K562 (cell line): ENCODE measurements around the gene CHEK2.

Source experiments
- JUNB ChIP-seq: fragments of 450-650 bp; formaldehyde crosslinking; conservative IDR thresholded peaks from 2 replicates; pipeline ENCODE4 v1.4.0; 2020; ENCODE audit warnings: mild to moderate bottlenecking
- NFATC3 ChIP-seq: fragments of 450-650 bp; IDR thresholded peaks from 2 replicates; pipeline ENCODE4 v1.6.1; 2017; ENCODE audit warnings: mild to moderate bottlenecking
- POLR2A ChIP-seq: fragments of 450-650 bp; conservative IDR thresholded peaks from 2 replicates; pipeline ENCODE4 v1.6.1; 2016
- TF ChIP-seq, protein P1 (sequence below), 3 experiments: IDR thresholded peaks in 2 of 3; conservative IDR thresholded peaks in 1 of 3; 2 replicates each; pipeline ENCODE4 v1.5.1; 2011 to 2012; ENCODE audit warnings: low read length in 3 of 3, mild to moderate bottlenecking in 3 of 3, control low read depth in 2 of 3, improper control_type of control experiment in 1 of 3, inconsistent platforms in 1 of 3, low read depth in 1 of 3, mixed read lengths in 1 of 3, moderate library complexity in 1 of 3; ENCODE audit not compliant: insufficient read depth in 2 of 3

DNA sequence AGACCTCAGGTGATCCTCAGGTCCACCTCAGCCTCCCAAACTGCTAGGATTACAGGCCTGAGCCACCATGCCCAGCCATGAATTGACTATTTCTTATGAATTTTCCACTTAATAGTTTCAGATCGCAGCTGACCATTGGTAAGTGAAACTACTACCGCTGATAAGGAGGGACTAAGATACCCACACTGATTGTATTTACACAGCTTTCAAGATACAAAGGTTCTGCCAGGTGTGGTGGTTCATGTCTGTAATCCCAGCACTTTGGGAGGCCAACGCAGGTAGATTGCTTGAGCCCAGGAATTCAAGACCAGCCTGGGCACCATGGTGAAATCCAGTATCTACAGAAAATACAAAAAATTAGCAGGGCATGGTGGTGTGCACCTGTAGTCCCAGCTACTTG, 3.9 kb downstream of the CHEK2 start:
- TF ChIP-seq NFATC3, result no peak
- TF ChIP-seq, protein P1, sequence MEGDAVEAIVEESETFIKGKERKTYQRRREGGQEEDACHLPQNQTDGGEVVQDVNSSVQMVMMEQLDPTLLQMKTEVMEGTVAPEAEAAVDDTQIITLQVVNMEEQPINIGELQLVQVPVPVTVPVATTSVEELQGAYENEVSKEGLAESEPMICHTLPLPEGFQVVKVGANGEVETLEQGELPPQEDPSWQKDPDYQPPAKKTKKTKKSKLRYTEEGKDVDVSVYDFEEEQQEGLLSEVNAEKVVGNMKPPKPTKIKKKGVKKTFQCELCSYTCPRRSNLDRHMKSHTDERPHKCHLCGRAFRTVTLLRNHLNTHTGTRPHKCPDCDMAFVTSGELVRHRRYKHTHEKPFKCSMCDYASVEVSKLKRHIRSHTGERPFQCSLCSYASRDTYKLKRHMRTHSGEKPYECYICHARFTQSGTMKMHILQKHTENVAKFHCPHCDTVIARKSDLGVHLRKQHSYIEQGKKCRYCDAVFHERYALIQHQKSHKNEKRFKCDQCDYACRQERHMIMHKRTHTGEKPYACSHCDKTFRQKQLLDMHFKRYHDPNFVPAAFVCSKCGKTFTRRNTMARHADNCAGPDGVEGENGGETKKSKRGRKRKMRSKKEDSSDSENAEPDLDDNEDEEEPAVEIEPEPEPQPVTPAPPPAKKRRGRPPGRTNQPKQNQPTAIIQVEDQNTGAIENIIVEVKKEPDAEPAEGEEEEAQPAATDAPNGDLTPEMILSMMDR (IDR thresholded peaks at IDR 0.05 in 2 of 3, conservative IDR thresholded peaks at IDR 0.05 in 1 of 3; ENCODE audit: insufficient read depth in 2 of 3, low read depth in 1 of 3, low read length in 3 of 3), result no peak
- TF ChIP-seq JUNB (CRISPR knock-in tag), result no peak
- TF ChIP-seq POLR2A, result no peak
